ENCODE results near the gene YWHAE. TPM values are rescaled to one million over a fixed set of nuclear protein-coding genes. Genes with fewer than 3 reads are reported as not detected.
"Not testable (repeated sequence)": the region's sequence is repeated elsewhere in the genome, so short reads cannot be mapped to it uniquely, and the experiment has no call there.

The YWHAE gene
- total RNA-seq, 2 experiments from 2014 or later: 116 to 133 TPM

DNA sequence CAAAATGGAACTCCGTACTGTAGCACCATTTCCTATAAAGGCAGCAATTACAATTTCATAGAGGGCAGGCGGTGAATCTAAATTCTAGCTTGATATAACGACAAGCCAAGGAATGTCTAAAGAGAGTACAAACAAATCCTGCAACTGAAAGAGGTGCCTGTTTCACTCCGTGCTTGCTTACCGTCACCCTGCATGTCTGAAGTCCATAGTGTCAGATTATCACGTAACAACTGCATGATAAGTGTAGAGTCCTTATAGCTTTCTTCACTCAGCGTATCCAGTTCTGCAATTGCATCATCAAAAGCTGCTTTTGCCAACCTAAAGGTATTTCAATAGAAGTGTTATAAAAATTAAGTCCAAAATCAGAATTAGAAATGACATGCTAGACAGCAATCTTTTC lies 46.0 kb downstream of the YWHAE start:
- H3K4me1 Mint-ChIP-seq (ENCODE audit: low read depth): peaks cover 14% of the 10 kb centered on the region
- intact Hi-C loops (cut with DNase I, micrococcal nuclease): no loop called here
- no peak overlapping the region for H3K27ac Mint-ChIP-seq
- peaks cover 81% of the 10 kb centered on the region for H3K36me3 ChIP-seq (ENCODE audit: insufficient read depth, low read length)
- no peaks in the 10 kb centered on the region for H3K27me3 ChIP-seq (ENCODE audit: control insufficient read depth in 1 of 2, insufficient read depth in 2 of 2, low read length in 2 of 2)
- H3K9me3 Mint-ChIP-seq: no peaks in the 10 kb centered on the region
- H3K4me3 Mint-ChIP-seq: no peak overlapping the region
- no peaks in the 10 kb centered on the region for H3K4me1 ChIP-seq (ENCODE audit: insufficient read depth, low read length)
- DNase-seq (no peak), ATAC-seq (ENCODE audit: poor library complexity) (no peak)
- H3K27ac ChIP-seq (ENCODE audit: low read depth in 1 of 2, low read length in 2 of 2): no peak overlapping the region
- ChIA-PET POLR2A (no interaction called here), CTCF (interaction anchor here (1.6 to 2.3 kb wide), 3 partner anchors 11 to 276 kb away, joined by 3 to 10 read pairs (median 4); no protein-coding TSS in a partner anchor)
- TF ChIP-seq, protein P1, sequence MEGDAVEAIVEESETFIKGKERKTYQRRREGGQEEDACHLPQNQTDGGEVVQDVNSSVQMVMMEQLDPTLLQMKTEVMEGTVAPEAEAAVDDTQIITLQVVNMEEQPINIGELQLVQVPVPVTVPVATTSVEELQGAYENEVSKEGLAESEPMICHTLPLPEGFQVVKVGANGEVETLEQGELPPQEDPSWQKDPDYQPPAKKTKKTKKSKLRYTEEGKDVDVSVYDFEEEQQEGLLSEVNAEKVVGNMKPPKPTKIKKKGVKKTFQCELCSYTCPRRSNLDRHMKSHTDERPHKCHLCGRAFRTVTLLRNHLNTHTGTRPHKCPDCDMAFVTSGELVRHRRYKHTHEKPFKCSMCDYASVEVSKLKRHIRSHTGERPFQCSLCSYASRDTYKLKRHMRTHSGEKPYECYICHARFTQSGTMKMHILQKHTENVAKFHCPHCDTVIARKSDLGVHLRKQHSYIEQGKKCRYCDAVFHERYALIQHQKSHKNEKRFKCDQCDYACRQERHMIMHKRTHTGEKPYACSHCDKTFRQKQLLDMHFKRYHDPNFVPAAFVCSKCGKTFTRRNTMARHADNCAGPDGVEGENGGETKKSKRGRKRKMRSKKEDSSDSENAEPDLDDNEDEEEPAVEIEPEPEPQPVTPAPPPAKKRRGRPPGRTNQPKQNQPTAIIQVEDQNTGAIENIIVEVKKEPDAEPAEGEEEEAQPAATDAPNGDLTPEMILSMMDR (IDR thresholded peaks at IDR 0.05): no peak
- no peaks in the 10 kb centered on the region for H3K27me3 Mint-ChIP-seq
- H3K9me3 ChIP-seq (ENCODE audit: control insufficient read depth in 1 of 2, insufficient read depth in 1 of 2, low read length in 2 of 2): no peaks in the 10 kb centered on the region
- H3K36me3 Mint-ChIP-seq (ENCODE audit: low read depth): peaks cover 69% of the 10 kb centered on the region
- H3K4me3 ChIP-seq (ENCODE audit: low read length): no peak overlapping the region

DNA sequence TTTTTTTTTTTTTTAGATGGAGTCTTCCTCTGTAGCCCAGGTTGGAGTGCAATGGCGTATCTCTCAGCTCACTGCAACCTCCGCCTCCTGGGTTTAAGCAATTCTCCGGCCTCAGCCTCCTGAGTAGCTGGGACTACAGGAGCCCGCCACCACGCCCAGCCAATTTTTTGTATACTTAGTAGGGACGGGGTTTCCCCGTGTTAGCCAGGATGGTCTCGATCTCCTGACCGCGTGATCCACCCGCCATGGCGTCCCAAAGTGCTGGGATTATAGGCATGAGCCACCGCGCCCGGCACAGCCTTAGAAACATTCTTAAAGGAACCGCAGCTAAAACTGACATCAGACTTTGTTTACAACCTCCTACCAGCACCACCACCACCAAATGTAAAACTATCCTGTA lies 47.5 kb downstream of the YWHAE start:
- H3K9me3 ChIP-seq (ENCODE audit: control insufficient read depth in 1 of 2, insufficient read depth in 1 of 2, low read length in 2 of 2); DNase-seq; H3K27ac ChIP-seq (ENCODE audit: low read depth in 1 of 2, low read length in 2 of 2); H3K9me3 Mint-ChIP-seq; H3K27me3 ChIP-seq (ENCODE audit: control insufficient read depth in 1 of 2, insufficient read depth in 2 of 2, low read length in 2 of 2); H3K4me3 Mint-ChIP-seq; intact Hi-C loops (cut with DNase I, micrococcal nuclease); ATAC-seq (ENCODE audit: poor library complexity); H3K4me1 ChIP-seq (ENCODE audit: insufficient read depth, low read length); POLR2A ChIA-PET; H3K4me3 ChIP-seq (ENCODE audit: low read length); H3K27me3 Mint-ChIP-seq: not testable (repeated sequence)
- peak overlapping the region; percentile 58 for H3K27ac Mint-ChIP-seq
- peaks cover 71% of the 10 kb centered on the region for H3K36me3 Mint-ChIP-seq (ENCODE audit: low read depth)
- CTCF ChIA-PET: interaction anchor here (0.6 to 2.3 kb wide), 2 partner anchors 12 to 20 kb away, joined by 3 to 10 read pairs; no protein-coding TSS in a partner anchor
- peaks cover 23% of the 10 kb centered on the region for H3K4me1 Mint-ChIP-seq (ENCODE audit: low read depth)
- H3K36me3 ChIP-seq (ENCODE audit: insufficient read depth, low read length): peaks cover 80% of the 10 kb centered on the region

DNA sequence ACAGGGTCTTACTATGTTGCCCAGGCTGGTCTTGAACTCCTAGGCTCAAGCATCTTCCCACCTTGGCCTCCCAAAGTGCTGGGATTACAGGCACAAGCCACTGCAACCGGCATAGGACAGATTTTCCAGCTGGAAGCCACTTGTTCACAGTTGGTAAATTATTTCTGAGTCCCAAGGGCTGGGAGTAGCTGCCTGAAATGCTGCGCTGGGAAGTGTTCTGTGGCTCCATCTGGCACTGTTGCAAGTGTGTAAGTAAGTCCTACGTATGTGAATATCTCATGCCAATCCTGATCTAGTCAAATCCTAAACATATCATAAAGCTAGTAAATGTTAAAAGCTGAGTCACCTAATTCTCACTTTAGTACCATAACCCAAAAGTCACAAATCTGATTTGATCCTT lies 48.1 kb downstream of the YWHAE start:
- H3K4me1 ChIP-seq (ENCODE audit: insufficient read depth, low read length): peaks cover 2% of the 10 kb centered on the region
- no peak overlapping the region for H3K27ac ChIP-seq (ENCODE audit: low read depth in 1 of 2, low read length in 2 of 2)
- peak overlapping the region; percentile 50 for H3K27ac Mint-ChIP-seq
- H3K27me3 ChIP-seq (ENCODE audit: control insufficient read depth in 1 of 2, insufficient read depth in 2 of 2, low read length in 2 of 2): no peaks in the 10 kb centered on the region
- no peak for DNase-seq
- H3K9me3 Mint-ChIP-seq: no peaks in the 10 kb centered on the region
- ATAC-seq (ENCODE audit: poor library complexity): no peak
- no peak overlapping the region for H3K4me3 Mint-ChIP-seq
- H3K36me3 Mint-ChIP-seq (ENCODE audit: low read depth): peaks cover 76% of the 10 kb centered on the region
- POLR2A ChIA-PET: interaction anchor here (1.1 kb wide), 1 partner anchor 175 kb away, joined by 3 read pairs; no protein-coding TSS in a partner anchor
- CTCF ChIA-PET: interaction anchor here (0.6 to 2.3 kb wide), 3 partner anchors 13 to 20 kb away, joined by 3 to 10 read pairs (median 4); no protein-coding TSS in a partner anchor
- H3K4me1 Mint-ChIP-seq (ENCODE audit: low read depth): peaks cover 26% of the 10 kb centered on the region
- H3K36me3 ChIP-seq (ENCODE audit: insufficient read depth, low read length): peaks cover 80% of the 10 kb centered on the region
- H3K27me3 Mint-ChIP-seq: no peaks in the 10 kb centered on the region
- H3K9me3 ChIP-seq (ENCODE audit: control insufficient read depth in 1 of 2, insufficient read depth in 1 of 2, low read length in 2 of 2): no peaks in the 10 kb centered on the region
- TF ChIP-seq, protein P1 (IDR thresholded peaks at IDR 0.05): no peak
- H3K4me3 ChIP-seq (ENCODE audit: low read length): no peak overlapping the region
- intact Hi-C loops (cut with DNase I, micrococcal nuclease): no loop called here

DNA sequence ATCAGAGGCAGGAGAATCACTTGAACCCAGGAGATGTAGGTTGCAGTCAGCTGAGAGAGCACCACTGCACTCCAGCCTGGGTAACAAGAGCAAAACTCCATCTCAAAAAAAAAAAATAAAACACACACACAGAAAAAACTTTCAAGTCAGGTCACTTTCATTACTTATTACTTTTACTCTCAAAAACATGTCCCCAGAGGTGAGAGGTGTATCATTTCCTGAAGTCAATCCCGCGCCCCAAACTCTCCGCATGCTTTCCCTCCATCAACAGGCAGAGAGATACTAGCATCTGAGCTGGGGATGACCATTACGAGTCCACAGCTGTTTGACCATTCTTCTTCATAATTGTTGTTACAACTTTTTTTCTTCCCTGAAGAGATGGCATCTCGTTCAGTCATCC lies 48.7 kb downstream of the YWHAE start:
- ATAC-seq (ENCODE audit: poor library complexity): no peak
- H3K36me3 Mint-ChIP-seq (ENCODE audit: low read depth): peaks cover 73% of the 10 kb centered on the region
- H3K4me3 Mint-ChIP-seq: no peak overlapping the region

More for the DNA sequence above, 48.7 kb downstream of the YWHAE start:
- H3K9me3 Mint-ChIP-seq: no peaks in the 10 kb centered on the region
- ChIA-PET CTCF (interaction anchor here (0.5 to 1.3 kb wide), 3 partner anchors 14 to 99 kb away, joined by 3 to 4 read pairs (median 3); no protein-coding TSS in a partner anchor), POLR2A (interaction anchor here (1.1 kb wide), 1 partner anchor 176 kb away, joined by 3 read pairs; no protein-coding TSS in a partner anchor)
- H3K9me3 ChIP-seq (ENCODE audit: control insufficient read depth in 1 of 2, insufficient read depth in 1 of 2, low read length in 2 of 2): no peaks in the 10 kb centered on the region
- peaks cover 30% of the 10 kb centered on the region for H3K4me1 Mint-ChIP-seq (ENCODE audit: low read depth)
- H3K27me3 ChIP-seq (ENCODE audit: control insufficient read depth in 1 of 2, insufficient read depth in 2 of 2, low read length in 2 of 2): no peaks in the 10 kb centered on the region
- no peak overlapping the region for H3K4me3 ChIP-seq (ENCODE audit: low read length)
- H3K27ac Mint-ChIP-seq: no peak overlapping the region
- H3K27me3 Mint-ChIP-seq: no peaks in the 10 kb centered on the region
- H3K27ac ChIP-seq (ENCODE audit: low read depth in 1 of 2, low read length in 2 of 2): no peak overlapping the region
- peaks cover 5% of the 10 kb centered on the region for H3K4me1 ChIP-seq (ENCODE audit: insufficient read depth, low read length)
- TF ChIP-seq, protein P1 (IDR thresholded peaks at IDR 0.05): no peak
- intact Hi-C loops (cut with DNase I, micrococcal nuclease): no loop called here
- peaks cover 78% of the 10 kb centered on the region for H3K36me3 ChIP-seq (ENCODE audit: insufficient read depth, low read length)
- no peak for DNase-seq

Data from CD4-positive, alpha-beta T cell (primary cell).